Left lobe of liver (tissue), 2 donors: ENCODE data around the gene GAREM1. TPM values are rescaled to one million over a fixed set of nuclear protein-coding genes. Genes with fewer than 3 reads are reported as not detected.
"Not testable (repeated sequence)": the region's sequence is repeated elsewhere in the genome, so short reads cannot be mapped to it uniquely, and the experiment has no call there.

Source experiments
- ATAC-seq: fragments of 200-7000 bp; cut with Tn5 transposase; one replicate; pipeline ENCODE4 v1.9.1; 2020; ENCODE audit warnings: mild to moderate bottlenecking, moderate library complexity
- DNase-seq: peaks from one replicate; pipeline ENCODE4 v3.0.0-alpha.2; 2020; ENCODE audit warnings: low spot score
- total RNA-seq: library from RNA; stranded (reverse); gene quantifications from one replicate; pipeline ENCODE4 v1.2.1, GENCODE V29; 2021
- donor health status: DM: no; HTN: no; CAD: no; lungs with moderate emphysema.
- donor health status: DM: no; HTN: yes; CAD: no.

GAREM1 gene
- total RNA-seq = 4.8 TPM

DNA sequence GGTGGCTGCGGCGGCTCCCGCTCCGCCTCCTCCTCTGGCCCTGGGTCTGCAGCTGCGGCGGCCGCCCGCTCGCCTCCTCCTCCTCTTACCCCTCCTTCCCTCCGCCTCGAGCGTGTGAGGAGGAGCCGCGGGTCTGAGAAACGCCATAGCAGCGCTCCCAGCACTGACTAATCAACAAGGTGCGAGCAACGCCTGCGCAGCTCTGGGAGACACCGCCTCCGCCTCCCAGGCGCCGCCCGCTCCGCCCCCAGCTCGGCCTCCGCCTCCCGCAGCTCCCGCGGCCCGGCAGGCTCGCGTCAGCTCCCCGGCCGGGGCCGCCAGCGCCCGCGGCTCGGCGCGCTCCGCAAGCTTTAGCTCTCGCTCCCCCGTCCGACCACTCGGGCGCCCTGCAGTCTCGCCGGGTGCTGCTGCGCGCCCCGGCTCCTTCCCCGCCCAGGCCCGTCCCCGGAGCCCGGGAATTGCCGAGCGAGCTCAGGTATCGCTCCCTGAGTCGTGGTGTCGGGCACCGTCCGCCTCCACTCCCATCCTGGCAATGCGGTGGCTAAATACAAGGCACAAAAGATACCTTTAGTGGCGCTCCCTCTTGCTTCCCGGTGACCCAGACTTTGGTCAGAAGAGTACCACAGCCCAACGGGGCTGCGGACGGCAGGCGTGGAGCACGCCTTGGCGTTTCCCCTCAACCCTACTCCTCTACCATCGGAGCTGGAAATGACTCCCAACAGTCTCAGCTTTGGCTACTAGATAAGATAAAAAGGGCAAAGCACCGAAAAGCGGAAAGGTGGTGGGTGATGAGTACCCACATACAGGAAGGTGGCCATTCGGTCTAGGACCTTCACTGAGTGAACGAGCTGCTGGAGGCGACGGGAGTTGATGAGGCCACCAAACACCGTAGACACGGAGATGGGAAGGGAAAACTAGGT is at the start of gene GAREM1:
Gene GAREM1 (minus strand): TSS at position 169 of the 920 bp plus-strand sequence. CDS start 454 bp downstream, outside the sequence.
- ATAC-seq (peak; percentile 89), DNase-seq (peak; percentile 98)

DNA sequence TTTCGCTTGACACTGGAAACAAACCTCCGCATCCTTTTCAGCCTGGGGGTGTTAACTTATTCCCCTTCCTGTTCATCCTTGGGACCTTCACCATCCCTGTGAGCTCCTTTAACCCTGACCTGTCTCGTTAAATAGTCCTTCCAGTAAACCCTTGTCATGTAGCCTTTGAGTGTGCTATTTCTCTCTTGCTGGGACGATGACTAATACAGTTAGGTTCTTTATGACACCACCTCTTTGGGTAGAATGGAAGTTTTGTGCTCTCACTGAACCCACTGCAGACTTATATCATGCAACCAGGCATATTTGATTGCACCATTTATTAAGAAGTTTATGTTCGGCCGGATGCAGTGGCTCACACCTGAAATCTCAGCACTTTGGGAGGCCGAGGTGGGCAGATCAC is 40.5 kb upstream of the GAREM1 start:
- no peak for DNase-seq
- ATAC-seq = no peak

DNA sequence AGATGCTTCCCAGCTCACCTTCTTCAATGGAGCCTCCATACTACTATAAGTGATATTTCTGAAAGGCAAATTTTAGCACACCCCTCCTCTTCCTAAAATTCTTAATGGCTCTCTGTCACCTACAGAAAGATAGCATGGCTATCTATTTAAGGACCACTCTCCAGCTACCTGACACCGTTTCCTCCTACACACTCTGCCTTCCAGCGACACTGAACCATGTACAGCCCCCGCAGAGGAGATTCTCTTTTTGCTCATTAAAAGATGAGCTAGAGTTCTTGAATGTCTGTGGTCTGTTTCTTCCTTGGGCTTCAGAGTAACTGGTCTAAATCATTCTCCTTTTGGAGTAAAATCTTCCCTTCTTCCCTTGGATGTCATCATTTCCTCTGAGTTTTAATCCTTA is 38.4 kb upstream of the GAREM1 start:
- DNase-seq = no peak
- ATAC-seq = no peak

DNA sequence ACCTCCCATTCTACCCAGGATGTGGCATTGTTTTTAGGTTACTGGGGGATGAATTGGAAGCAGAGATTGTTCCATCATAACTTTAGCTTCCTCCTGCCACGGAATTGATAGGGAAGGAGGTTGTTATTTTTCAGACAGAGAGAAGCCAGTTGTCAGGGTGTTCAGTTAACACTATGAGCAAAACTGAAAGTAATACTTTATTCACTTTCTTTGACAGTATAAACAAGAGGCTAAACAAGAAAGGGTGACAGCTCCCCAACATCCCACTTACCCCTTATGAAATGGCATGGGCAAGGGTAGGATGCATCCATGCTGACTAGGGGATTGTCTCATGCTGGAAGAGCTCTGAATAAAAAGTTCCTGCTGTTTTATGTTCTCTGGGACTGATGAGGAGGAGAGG is 36.4 kb upstream of the GAREM1 start:
- ATAC-seq (no peak), DNase-seq (no peak)

DNA sequence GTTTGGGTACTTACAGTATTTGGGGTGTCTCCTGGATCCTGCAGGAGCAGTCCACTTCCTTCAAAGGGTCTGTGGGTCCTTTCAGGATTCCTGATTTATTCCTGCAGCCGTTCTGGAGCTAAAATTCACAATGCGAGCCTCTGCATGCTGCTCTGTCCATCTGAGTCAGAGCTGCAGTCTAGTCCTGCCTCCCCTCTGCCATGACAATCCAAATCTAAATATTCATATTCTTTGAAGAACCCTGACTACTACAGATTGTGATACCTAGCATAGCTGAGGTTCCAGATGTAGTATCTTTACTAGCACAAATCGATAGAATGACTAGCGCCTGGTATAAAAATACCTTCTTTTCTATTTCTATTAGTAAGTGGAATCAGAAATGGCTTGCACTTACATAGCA is 31.3 kb upstream of the GAREM1 start:
- no peak for DNase-seq

DNA sequence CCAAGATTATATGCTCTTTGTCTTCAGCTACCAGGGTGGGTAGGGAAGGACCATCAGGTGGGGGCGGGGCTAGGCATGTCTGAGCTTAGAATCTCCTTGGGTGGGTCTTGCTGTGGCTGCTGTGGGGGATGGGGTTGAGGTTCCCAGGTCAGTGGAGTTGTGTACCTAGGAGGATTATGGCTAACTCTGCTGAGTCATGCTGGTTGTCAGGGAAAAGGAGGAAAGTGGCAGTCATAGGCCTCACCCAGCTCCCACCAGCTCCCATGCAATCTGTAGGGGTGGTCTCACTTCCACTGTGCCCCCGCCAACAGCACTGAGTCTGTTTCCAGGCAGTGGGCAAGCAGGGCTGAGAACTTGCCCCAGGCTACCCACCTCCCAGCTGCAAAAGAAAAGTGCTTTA is 30.6 kb upstream of the GAREM1 start:
- not testable (repeated sequence) for ATAC-seq

More for the DNA sequence above, 31.3 kb upstream of the GAREM1 start:
- no peak for ATAC-seq

DNA sequence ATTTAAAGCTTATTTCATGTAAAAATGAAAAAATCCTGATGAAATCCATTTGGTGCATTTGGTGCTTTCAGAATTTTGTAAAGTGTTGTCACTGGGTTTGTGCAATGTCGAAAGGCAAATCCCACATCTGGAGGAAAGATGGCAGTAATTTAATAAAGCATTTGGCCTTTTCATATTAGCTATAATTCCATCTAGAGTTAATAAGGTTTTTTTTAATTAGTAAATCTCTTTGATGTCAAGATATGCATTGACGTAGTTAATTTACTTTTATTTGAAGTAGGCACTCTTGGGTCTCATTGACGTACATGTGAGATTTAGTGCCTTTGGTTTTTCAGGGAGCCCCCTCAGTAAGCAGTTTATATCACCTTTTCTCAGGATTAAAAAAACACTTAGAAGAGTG is 12.3 kb upstream of the GAREM1 start:
- no peak for ATAC-seq

More for the DNA sequence above, 30.6 kb upstream of the GAREM1 start:
- DNase-seq = not testable (repeated sequence)

DNA sequence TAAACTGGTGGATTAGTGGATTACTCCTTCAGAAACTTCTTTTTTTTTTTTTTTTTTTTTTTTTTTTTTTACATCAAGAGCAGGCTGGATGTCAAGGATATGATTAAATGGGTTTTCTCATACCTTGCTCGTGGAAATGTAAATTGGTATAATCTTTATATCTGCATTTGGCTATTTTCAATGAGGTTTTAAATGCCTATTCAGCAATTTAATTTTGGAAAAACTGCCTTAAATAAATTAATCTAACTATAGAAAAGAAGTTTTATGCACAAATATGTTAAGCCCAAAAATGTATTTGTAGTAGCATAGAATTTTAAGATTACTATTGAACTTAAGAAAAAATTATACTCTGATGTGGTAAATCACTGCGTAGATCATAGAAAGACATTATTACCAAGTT is 11.4 kb upstream of the GAREM1 start:
- DNase-seq (no peak), ATAC-seq (no peak)

More for the DNA sequence above, 12.3 kb upstream of the GAREM1 start:
- DNase-seq = no peak

DNA sequence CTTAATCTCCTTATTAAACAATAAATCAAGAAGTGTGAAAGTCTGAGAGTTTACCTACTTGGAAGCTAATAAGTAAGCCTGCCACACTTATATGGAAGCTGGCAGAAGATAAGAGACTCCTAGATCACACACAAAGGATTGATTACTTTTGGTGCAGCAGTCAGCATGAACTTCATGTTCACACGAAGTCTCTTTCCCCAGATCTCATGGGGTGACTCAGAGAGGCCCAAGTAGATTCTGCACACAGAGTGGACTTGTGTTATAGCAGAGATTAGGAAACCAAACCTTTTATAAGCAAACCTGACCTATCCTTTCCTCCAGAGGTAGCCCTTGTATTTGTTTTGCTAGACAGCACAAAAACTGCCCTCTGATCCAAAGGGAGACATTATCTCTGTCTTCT is 9.9 kb upstream of the GAREM1 start:
- ATAC-seq (no peak), DNase-seq (no peak)

DNA sequence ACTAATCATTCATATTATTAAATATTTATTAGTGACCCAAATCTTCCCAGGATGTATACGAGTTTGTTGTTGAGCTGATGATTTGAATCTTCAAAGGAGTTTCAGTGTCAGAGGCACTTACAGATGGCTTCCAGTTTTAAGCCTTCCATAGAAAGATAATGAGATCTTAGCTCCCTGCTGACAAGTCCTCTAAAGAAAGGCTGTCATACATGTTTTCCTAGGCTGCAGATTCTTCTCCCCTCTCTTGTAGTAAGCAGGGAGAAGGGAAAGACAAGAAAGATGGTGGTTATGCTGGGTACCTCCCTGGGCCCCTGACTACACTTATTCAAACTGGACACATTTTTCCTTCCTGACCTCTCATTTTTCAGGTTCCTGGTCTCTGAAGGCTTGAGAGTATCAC is 8.1 kb upstream of the GAREM1 start:
- ATAC-seq = no peak
- DNase-seq = no peak

DNA sequence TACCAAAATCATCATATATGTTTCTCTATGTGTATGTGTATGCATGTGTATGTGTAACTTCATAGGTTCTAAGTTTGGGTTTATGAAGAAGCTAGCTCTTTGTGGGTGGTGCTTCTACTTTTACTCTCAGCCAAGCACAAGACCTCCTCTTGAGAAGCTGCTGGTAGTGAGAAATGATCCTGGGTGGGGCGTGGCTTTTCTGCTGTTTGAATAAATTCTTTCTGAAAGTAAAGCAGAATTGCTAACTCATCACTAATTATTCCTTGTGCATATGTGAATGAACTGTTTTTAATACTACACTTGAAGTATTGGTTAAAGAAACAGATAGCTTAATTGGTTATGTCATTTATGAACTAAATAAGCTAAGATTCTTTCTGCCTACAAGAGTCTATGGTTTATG is 7.6 kb upstream of the GAREM1 start:
- DNase-seq = no peak
- no peak for ATAC-seq

DNA sequence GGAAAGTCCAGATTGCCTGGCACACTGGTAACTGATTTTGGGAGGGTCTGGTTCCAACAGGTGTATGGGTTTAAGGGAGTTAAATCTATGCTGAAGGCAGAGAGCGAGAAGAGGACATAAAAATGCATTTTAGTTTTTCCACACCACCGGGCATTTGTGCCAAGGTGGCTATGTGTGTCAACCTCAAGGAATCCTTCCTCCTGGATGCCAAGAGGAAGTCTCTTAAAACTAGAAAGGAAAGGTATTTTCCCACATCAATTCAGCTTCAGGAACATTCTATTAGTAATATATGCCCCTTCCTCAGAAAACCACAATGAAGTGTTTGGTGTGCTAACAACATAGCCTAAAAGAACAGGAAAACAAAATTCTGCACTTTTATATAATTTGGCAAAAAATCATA is 5.4 kb upstream of the GAREM1 start:
- ATAC-seq = no peak
- DNase-seq = no peak

DNA sequence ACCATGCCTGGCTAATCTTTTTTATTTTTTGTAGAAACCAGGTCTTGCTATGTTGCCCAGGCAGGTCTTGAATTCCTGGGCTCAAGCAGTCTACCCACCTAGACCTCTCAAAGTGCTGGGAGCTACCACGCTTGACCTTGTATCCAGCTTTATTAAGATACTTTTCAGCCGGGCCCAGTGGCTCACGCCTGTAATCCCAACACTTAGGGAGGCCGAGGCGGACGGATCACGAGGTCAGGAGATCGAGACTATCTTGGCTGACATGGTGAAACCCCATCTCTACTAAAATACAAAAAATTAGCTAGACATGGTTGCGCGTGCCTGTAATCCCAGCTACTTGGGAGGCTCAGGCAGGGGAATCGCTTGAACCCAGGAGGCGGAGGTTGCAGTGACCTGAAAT is 4.4 kb upstream of the GAREM1 start:
- not testable (repeated sequence) for DNase-seq, ATAC-seq

DNA sequence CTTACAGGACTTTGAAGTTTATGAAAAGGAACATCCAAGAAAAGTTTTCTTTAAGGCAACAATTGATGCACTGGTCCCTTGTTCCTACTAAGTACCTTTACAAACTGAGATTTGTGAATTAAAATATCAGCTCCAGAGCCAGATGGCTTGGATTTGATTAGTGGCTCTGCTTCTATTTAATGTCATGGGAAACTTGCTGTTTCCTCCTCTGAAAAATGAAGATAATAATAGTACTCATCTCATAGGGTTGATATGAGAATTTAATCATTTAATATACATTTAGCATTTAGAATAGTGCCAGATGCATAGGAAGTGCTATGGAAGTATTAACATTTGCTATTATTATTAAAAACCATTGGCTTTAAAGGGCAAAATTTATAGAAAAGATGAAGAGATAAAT is 2.6 kb upstream of the GAREM1 start:
- DNase-seq = no peak

DNA sequence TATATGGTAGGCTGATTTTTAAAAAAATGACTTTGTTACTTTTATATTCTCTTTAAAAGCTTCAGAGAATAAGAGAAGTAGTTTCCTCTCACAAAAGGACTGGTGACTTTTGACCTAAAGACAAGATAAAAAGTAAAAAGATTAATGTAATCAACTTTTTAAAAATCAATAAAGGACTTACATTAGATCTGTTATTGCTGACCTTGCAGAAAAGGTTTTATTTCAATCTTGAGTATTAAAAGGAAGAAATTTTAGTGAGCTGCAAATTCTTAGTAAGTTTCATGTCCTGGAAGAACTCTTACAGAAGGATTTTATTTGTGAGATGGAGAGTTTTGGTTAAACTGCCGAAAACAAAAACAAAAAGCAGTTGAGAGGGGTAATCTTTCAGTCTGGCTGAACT is 2.2 kb upstream of the GAREM1 start:
- ATAC-seq (no peak), DNase-seq (no peak)

More for the DNA sequence above, 2.6 kb upstream of the GAREM1 start:
- ATAC-seq = no peak

DNA sequence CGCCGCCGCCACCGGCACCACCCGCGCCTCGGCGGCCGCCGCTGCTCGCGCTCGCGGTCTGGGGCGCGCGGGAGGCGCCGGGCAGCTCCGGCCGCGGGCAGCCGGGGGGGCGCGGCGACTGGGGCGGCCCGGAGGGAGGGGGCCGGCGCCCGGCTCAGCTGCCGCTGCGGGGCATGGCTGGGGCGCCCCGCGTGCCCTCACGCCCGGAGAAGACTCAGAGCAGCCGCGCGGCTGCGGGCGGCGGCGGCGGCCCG is 295 bp downstream of the GAREM1 start:
- ATAC-seq = no peak

DNA sequence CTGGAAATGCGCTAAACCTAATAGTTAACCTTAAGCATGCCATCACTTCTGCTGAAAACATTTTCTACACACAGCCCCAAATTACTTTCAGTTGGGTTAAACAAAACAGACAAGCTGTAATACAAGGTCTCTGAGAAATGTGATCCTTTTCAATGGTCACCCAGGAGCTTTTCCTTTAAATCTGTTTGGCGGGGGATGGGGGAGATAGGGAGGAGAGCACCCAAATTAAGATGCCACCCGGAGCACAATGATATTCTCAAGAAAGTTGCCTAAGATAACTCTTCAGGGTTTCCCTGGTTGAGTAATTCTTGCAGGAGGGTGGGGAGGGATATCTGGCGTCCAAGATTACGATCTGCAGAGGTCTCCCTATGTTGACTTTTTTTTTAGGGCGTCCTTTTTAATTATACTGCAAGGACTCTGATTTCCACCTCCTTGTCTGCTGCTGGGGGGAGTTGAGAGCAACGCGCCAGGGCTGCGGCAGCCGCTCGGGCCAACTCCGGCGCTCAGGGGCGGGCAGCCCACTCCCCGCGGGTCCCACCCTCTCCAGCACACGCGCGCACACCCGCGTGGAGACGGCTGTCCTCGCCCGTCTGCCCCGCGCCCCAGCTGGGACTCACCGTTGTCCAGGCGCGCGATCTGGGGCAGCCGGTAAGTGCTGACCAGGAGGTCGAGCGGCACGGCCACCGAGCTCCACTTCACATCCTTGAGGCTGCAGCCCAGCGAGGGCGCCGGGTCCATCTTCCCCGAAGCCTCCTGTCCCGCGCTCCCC is 807 bp downstream of the GAREM1 start:
- peak; percentile 7 for ATAC-seq

More for the DNA sequence above, 295 bp downstream of the GAREM1 start:
- no peak for DNase-seq

DNA sequence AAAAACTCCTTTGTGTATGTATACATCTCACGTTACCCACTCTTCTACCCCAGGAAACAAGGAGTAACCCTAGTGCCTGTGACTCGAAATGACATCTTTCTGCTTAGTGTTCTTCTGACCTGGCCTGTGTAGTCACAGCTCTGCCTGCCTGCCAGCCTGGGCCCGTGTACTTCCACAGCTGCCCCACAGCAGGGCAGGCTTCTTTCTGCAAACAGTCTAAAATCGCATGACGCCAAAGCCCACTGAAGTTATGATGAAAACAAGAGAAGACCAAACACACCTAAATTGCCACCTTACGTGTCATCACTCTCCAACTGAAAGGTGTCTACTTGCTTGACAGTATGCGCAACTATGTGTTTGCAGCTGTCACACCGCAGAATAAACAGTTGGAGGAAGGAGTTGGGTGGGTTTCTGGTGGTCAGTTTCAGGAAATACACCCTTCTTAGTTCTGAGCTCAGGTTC is 1.5 kb downstream of the GAREM1 start:
- ATAC-seq (peak; percentile 49), DNase-seq (peak; percentile 68)

More for the DNA sequence above, 807 bp downstream of the GAREM1 start:
- peak; percentile 62 for DNase-seq

DNA sequence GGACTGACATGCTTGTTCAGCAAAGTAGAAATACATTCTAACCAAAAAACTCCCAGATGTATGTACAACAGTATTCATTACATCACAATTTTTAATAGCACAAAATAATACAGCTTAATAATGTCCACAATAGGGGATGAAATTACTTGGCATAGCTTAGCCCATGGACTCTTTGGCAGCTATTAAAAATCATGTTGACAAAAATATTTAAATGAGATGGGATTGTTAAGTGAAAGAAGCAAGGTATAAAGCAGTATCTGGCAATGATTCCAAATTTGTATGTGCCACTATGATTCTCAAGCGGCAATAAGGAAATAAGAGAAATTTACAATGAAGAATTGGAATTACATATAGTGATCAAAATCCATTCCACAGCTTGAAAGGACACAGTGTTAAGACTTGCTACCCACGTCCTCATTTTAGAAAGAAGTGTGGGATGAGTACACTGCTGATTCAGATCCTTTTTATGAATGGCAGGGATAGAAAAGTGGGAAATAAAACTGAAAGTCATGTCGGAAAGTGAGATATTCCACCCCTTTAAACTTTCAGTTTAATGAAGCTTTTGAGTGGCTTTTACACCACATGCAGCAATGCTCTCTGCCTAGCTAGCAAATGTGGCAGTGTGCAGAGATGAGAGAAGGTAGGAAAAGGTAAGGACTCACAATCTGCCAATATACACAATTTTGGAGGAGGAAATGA is 2.4 kb downstream of the GAREM1 start:
- ATAC-seq (no peak), DNase-seq (no peak)

DNA sequence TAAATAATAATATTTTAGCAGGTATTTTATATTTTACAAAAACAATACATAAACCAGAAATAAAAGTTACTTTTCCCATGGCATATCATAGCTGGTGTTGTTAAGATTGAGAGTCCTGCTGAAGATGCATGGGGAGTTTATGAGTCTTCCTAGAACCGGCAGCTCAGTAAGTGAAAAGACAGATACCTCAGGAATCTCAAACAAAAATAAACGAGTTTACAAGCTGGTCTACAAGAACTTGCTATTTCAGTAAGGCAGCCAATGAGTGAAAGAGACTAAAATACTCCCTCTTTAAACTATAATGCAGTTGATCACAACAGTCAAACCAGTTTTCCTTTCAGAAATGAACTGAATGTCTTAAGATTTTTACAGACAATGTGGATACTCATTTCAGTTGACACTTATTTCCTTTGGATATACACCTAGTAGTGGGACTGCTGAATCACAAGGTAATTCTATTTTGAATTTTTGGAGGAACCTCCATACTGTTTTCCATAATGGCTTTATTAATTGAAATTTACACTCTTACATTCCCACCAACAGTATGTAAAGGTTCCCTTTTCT is 8.9 kb downstream of the GAREM1 start:
- ATAC-seq (no peak), DNase-seq (no peak)

DNA sequence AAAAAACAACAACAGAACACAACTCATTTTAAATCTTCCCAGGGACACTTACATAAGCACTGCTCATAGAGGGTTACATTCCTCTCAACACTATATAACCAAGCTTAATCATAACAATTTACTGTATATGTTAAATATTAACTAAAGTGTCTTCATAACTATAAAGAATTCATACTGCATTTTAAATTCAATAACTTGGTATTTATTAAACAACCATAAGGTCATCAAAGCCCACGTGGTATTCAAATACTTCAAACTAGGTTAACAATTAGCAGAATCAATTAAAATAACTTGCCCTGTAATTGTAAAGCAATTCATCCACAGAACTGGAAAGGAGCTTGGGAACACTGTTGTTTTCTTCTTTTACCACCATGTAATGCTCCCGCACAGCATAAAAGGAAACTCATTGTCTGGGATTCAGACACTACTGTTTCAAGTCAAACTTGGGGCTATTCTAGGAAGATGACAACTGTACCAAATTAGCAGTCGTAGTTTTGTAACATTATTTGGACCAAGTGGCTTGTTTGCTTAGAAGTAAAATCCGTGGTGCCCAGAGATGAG is 10.4 kb downstream of the GAREM1 start:
- DNase-seq (no peak), ATAC-seq (no peak)
